22Rv1 (cell line): ENCODE data around the gene PTPRD.

Experiments
- H3K27ac ChIP-seq: fragments of 450-650 bp; 2 replicates; pipeline ENCODE4 v1.5.1; 2017
- CTCF ChIP-seq: fragments of 450-650 bp; IDR thresholded peaks from 2 replicates; pipeline ENCODE4 v1.5.1; 2017; ENCODE audit warnings: mild to moderate bottlenecking
- ZFX ChIP-seq: fragments of 450-650 bp; IDR thresholded peaks from 2 replicates; pipeline ENCODE4 v1.6.1; 2017; ENCODE audit warnings: antibody characterized with exemption, borderline replicate concordance

The PTPRD gene

GRCh38 chr9:9173264-9173663 lies 1439.5 kb downstream of the PTPRD start:
- H3K27ac ChIP-seq = no peak overlapping the region
- TF ChIP-seq ZFX (no peak), CTCF (no peak)

- no peak for TF ChIP-seq ZFX
- no peak for TF ChIP-seq CTCF
- no peak overlapping the region for H3K27ac ChIP-seq
These were observed 1442.2 kb downstream of the PTPRD start for GRCh38 chr9:9170439-9171134.

GRCh38 chr9:9142001-9142400 lies 1470.8 kb downstream of the PTPRD start:
- TF ChIP-seq CTCF (no peak), ZFX (no peak)
- H3K27ac ChIP-seq = no peak overlapping the region

GRCh38 chr9:9133526-9133925 lies 1479.3 kb downstream of the PTPRD start:
- no peak overlapping the region for H3K27ac ChIP-seq
- TF ChIP-seq ZFX = no peak
- TF ChIP-seq CTCF = no peak

GRCh38 chr9:9124616-9125015 lies 1488.2 kb downstream of the PTPRD start:
- TF ChIP-seq CTCF (no peak), ZFX (no peak)
- no peak overlapping the region for H3K27ac ChIP-seq

GRCh38 chr9:9122230-9122875 lies 1490.4 kb downstream of the PTPRD start:
- no peak for TF ChIP-seq CTCF
- no peak for TF ChIP-seq ZFX
- H3K27ac ChIP-seq = no peak overlapping the region

- no peak overlapping the region for H3K27ac ChIP-seq
- TF ChIP-seq ZFX (no peak), CTCF (no peak)
These were observed 1494.9 kb downstream of the PTPRD start for GRCh38 chr9:9117866-9118265.
